Large intestine (tissue), 3 donors: ENCODE measurements around the gene LIPC. TPM values are rescaled to one million over a fixed set of nuclear protein-coding genes. Genes with fewer than 3 reads are reported as not detected.

ENCODE experiments used
- DNase-seq, 2 donors: peaks; one replicate each; pipeline versions ENCODE4 v3.0.0 to v3.0.0-alpha.2; 2013
- H3K27ac ChIP-seq: one replicate; pipeline ENCODE4 v1.5.1; 2013; ENCODE audit warnings: low read length
- H3K27me3 ChIP-seq: 2 replicates; pipeline ENCODE4 v1.6.1; 2013; ENCODE audit warnings: low read length; ENCODE audit not compliant: control insufficient read depth, insufficient read depth
- H3K36me3 ChIP-seq: 2 replicates; pipeline ENCODE4 v1.6.1; 2013; ENCODE audit warnings: low read length; ENCODE audit not compliant: control insufficient read depth, insufficient read depth
- H3K4me1 ChIP-seq: one replicate; pipeline ENCODE4 v1.6.1; 2013; ENCODE audit warnings: low read length; ENCODE audit not compliant: control insufficient read depth, insufficient read depth
- H3K4me3 ChIP-seq: one replicate; pipeline ENCODE4 v1.5.1; 2013; ENCODE audit warnings: low read length
- H3K9me3 ChIP-seq: one replicate; pipeline ENCODE4 v1.6.1; 2013; ENCODE audit warnings: mild to moderate bottlenecking, low read depth, low read length, moderate library complexity; ENCODE audit not compliant: control insufficient read depth
- WGBS: methylation state at CpG from one replicate; pipeline ENCODE4 v1.1.5; 2013; ENCODE audit warnings: low lambda C conversion rate; ENCODE audit not compliant: insufficient coverage; 5-methylcytosine and 5-hydroxymethylcytosine counted together
- polyA plus RNA-seq: library from polyadenylated mRNA; unstranded; fragments of 120-200 nt; gene quantifications from one replicate; pipeline ENCODE4 v1.2.1, GENCODE V29; 2013

The LIPC gene
- polyA plus RNA-seq, 1 donor, result 0.25 TPM

DNA sequence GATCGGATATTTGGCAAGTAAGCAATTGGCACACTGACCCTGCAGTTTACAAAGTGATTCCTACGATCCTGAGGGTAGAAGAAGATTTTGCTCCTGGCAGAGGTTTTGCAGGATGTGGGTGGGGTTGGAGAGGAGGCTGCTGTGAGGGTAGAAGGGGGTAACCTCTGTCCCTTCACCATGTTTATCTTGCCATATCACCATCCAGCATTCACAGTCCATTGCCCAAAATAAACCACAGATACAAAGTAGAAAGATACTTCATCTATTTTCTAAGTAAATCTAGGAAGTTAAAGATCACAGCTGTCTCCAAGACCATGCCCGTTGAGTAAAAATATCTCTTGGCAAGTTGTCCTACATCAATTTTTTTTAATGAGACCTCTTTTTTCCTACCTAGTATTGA lies 51.6 kb downstream of the LIPC start:
- no peak for DNase-seq
- WGBS, result 71% methylated on average over 1 of the region's 3 CpGs

DNA sequence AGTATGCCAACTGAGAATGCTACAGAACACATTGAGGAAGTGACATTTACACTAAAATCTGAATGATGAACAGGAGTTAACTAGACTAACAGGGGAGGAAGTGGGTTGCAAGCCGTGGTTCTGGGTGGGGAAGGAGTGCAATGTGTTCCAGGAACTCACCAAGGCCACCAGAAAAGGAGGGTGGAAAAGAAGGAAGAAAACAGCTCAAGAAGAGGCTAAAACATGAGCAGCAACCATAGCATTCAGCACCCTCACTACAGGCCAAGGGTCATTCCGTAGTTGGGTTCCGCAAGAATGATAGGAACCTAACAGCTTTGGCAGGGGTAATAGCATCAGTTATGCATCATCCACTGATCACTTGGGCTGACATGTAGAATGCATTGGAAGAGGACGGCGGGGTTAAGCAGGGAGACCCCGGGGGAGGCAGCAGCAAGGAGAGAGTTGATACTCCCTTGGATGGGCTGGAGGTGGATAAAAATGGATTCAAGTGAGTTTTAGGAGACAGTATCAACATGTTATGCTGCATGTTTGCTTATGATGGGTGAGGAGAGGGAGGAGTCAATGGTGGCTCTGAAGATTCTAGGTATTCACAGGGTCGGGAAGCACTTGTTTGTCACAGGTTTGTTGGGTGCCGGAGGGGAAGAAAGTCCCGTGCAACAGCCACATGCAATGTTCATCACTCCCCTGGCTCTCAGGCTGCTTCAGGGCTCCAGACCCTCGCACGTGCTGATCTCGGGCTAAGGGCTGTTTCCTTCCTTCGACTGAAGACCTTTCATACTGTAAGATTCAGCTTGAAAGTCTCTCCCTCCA lies 53.2 kb downstream of the LIPC start:
- peaks cover 5% of the 10 kb centered on the region for H3K9me3 ChIP-seq
- no CpG with 5 or more reads among the region's 13 CpGs for WGBS

More for the DNA sequence above, 51.6 kb downstream of the LIPC start:
- Histone ChIP-seq H3K9me3 (no peaks in the 10 kb centered on the region), H3K4me3 (no peak overlapping the region), H3K36me3 (no peaks in the 10 kb centered on the region), H3K4me1 (no peaks in the 10 kb centered on the region), H3K27me3 (no peaks in the 10 kb centered on the region), H3K27ac (no peak overlapping the region)

DNA sequence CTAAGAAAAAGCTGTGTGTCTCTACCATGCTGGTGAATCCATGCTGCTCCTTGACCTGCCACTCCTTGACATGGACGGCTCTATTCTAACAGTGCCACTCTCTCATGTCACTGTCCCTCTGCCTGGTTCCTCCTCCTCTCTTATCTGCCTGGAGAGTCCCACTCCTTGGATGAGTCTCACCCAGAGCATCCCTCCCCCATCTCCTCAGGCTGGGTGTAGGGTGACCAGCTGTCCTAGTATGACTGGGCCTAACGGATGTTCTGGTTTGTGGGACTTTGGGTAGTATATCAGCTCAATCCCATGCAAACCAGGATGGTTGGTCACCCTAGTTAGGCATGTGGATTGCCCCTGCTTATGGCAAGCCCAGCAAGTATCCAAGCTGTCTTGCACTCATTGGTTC lies 54.3 kb downstream of the LIPC start:
- Histone ChIP-seq H3K27me3 (no peaks in the 10 kb centered on the region), H3K4me3 (no peak overlapping the region)
- DNase-seq, result no peak

More for the DNA sequence above, 53.2 kb downstream of the LIPC start:
- no peaks in the 10 kb centered on the region for H3K4me1 ChIP-seq
- no peak overlapping the region for H3K4me3 ChIP-seq
- no peak for DNase-seq
- H3K36me3 ChIP-seq, result no peaks in the 10 kb centered on the region
- no peaks in the 10 kb centered on the region for H3K27me3 ChIP-seq
- H3K27ac ChIP-seq, result no peak overlapping the region

DNA sequence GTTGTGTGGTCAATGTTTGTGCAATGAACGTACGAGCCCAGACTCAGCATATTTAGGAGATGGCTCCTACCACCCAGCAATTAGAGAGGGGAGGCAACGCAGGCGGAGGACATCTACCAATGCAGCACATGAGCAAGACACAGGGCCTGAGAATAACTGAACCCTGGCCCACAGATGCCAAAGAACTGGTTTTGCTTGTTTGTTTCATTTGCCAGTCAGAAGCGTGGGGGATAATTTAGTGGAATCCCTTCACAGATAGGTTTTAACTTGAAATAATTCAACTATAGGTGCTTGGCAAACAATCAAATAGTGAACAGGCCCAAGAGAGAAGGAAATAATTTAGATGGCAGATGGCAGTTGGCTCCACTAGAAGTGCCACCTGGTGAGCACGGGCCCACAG lies 54.8 kb downstream of the LIPC start:
- H3K9me3 ChIP-seq, result peaks cover 5% of the 10 kb centered on the region
- H3K36me3 ChIP-seq, result no peaks in the 10 kb centered on the region
- no peaks in the 10 kb centered on the region for H3K27me3 ChIP-seq
- DNase-seq, result no peak
- 100% methylated on average over 1 of the region's 6 CpGs for WGBS
- no peaks in the 10 kb centered on the region for H3K4me1 ChIP-seq
- no peak overlapping the region for H3K4me3 ChIP-seq
- no peak overlapping the region for H3K27ac ChIP-seq

More for the DNA sequence above, 54.3 kb downstream of the LIPC start:
- H3K36me3 ChIP-seq, result no peaks in the 10 kb centered on the region
- H3K27ac ChIP-seq, result no peak overlapping the region
- no CpG with 5 or more reads among the region's 2 CpGs for WGBS
- H3K9me3 ChIP-seq, result peaks cover 5% of the 10 kb centered on the region
- no peaks in the 10 kb centered on the region for H3K4me1 ChIP-seq

DNA sequence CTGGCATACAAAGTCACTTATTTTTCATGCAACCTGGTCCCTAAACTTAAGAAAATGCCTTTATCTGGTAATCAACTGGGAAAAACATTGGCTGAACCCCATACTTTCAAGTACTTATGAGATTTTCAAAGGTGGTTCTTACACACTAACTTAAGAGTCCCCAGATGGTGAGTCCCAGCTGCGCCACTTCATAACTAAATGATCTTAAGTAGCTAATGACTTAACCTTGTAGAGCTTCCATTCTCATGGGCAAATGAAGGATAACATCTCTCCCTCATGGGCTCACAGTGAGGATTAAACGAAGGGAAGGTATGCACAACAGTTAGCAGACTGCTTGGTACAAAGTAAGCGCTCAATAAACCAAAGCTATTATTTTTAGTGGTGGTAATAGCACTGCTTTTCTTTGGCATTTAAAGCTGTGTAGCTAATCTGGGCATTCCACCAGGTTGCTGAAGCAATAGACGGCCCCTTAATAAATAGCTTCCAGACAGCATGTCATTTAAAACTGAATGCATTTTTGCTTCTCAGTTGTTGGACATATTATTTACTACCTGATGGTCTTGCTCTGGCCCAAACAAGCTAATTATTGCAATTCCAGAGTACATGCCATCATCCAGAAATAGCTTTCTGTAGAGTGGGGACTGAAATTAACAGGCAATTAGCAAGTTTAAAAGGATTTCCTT lies 55.4 kb downstream of the LIPC start:
- DNase-seq, result no peak
- no peaks in the 10 kb centered on the region for H3K27me3 ChIP-seq
- no peaks in the 10 kb centered on the region for H3K36me3 ChIP-seq
- 80% methylated on average over 1 of the region's 4 CpGs for WGBS
- H3K27ac ChIP-seq, result no peak overlapping the region
- no peaks in the 10 kb centered on the region for H3K4me1 ChIP-seq
- peaks cover 5% of the 10 kb centered on the region for H3K9me3 ChIP-seq
- no peak overlapping the region for H3K4me3 ChIP-seq

DNA sequence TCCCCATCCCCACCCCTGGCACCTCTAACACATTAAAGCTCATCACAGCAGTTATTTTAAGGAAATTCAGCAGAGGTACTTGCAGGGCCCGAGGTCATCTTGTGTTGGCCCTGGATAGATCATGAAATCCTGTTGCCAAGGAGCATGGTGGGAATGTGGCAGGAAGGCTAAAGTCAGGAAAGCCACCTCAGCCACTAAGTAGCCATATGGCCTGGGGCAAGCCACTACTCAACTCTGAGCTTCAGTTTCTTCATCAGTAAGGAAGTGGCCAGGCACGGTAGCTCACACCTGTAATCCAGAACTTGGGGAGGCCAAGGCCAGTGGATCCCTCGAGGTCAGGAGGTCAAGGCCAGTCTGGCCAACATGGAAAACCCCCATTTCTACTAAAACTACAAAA lies 55.9 kb downstream of the LIPC start:
- Histone ChIP-seq H3K4me3 (no peak overlapping the region), H3K27ac (no peak overlapping the region), H3K27me3 (no peaks in the 10 kb centered on the region), H3K4me1 (no peaks in the 10 kb centered on the region), H3K9me3 (peaks cover 5% of the 10 kb centered on the region), H3K36me3 (no peaks in the 10 kb centered on the region)
- WGBS, result no CpG with 5 or more reads among the region's 3 CpGs
- no peak for DNase-seq

DNA sequence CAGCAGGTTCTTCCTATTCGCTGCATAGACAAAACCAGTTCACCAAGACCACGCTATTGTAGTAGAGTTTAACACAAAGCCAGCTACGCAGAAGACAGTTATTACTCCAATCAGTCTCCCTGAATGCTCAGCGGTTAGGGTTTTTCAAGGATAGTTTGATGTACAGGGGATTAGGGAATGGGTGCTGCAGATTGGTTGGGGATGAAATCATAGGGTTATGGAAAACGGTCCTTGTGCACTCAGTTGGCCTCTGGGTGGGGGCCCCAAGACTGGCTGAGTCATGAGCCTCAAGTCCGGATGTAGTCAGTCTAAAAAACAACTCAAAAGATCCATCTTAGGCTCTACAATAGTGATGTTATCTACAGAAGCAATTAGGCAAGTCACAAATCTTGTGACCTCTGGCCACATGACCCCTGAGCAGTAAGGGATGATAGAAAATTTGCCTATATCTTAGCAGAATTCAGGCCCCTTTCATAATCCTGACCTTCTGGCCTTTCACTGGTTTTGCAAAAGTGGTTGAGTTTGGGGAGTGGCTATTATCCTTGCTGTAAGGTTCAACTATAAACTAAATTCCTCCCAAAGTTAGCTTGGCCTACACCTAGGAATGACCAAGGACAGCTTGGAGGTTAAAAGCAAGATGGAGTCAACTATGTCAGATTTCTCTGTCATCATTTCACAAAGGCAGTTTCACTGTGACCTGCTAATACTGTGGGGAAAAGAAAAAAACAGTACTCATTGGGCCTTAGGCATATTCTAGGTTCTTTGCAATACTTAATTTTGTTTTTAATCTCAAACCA lies 57.7 kb downstream of the LIPC start:
- Histone ChIP-seq H3K36me3 (no peaks in the 10 kb centered on the region), H3K27ac (no peak overlapping the region), H3K4me3 (no peak overlapping the region), H3K4me1 (no peaks in the 10 kb centered on the region), H3K27me3 (no peaks in the 10 kb centered on the region), H3K9me3 (peaks cover 5% of the 10 kb centered on the region)
- DNase-seq, result no peak
- whole genome bisulfite sequencing, result 100% methylated on average over 1 of the region's 6 CpGs

DNA sequence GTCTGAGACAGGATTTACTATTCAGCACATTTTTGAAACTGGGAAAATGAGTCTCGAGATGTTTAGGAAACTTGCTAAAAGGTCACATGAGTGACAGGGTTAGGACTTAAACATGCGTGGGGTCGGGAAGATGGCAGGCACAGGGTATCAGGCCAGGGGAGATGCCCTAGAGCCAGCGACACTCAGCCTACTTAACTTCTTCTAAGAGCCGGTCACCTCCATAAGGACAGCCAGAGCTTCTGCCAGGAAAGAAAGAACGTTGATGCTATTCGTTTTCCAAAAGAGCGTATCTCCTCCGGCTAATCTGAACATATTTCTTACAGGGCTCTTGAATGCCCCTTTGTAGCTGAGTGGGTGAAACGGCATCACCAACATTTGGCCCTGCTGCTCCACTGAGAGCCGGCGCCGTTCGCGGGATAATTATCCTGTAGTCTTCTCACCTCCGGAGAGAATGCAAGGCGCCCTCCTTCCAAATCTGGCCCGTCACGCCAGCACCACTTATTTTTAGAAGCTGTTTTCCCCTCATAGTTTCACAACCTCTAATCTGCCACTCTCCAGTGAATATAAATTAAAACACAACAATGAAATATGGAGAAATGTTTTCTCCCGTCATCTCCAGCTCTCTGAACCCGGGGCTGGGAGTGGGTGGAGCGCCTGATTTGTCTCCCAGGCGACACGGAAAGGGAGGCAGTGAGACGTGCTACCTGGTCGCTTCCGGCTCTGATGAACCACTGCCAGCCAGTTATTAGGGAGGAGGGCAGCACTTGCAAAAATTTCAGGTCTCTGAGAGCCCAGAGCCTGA lies 58.5 kb downstream of the LIPC start:
- no peak for DNase-seq
- peaks cover 5% of the 10 kb centered on the region for H3K9me3 ChIP-seq
- no CpG with 5 or more reads among the region's 27 CpGs for WGBS
- no peak overlapping the region for H3K4me3 ChIP-seq
- no peaks in the 10 kb centered on the region for H3K4me1 ChIP-seq
- no peak overlapping the region for H3K27ac ChIP-seq
- no peaks in the 10 kb centered on the region for H3K27me3 ChIP-seq
- no peaks in the 10 kb centered on the region for H3K36me3 ChIP-seq

DNA sequence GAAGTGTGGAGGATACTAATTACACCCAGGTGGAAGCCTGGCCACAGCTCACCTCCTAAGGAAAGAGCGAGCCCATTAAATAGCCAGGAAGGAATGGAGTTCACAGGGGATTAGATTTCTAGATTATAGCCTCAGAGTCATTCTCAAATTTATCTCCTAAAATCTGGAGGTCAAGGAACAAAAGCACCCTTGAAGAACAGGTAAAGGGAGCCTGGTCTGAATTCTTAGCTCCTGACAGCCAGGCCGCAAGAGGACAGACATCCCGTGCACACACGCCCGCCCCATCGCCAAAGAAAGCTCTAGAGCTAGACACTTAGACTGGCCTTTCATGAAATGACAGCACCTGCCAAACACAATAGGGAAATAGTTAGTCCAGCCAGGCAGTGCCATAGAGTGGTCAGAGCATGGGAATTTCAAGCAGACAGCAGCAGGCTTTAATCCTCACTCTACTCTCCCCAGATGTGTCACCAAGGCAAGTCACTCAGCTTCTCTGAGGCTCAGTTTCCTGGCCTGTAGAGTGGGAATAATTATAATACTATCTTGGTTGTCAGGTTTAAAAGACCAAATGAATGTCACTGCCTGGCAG lies 59.2 kb downstream of the LIPC start:
- no CpG with 5 or more reads among the region's 6 CpGs for WGBS
- Histone ChIP-seq H3K4me3 (no peak overlapping the region), H3K36me3 (no peaks in the 10 kb centered on the region), H3K4me1 (no peaks in the 10 kb centered on the region), H3K9me3 (peaks cover 5% of the 10 kb centered on the region), H3K27me3 (no peaks in the 10 kb centered on the region), H3K27ac (no peak overlapping the region)
- no peak for DNase-seq
